Measurements from ENCODE around the gene ADAMTS7.
"Not testable (repeated sequence)": the region's sequence is repeated elsewhere in the genome, so short reads cannot be mapped to it uniquely, and the experiment has no call there.

Gene ADAMTS7

GRCh38 chr15:78758084-78758483 lies 53.2 kb downstream of the ADAMTS7 start:
- H3K27me3 ChIP-seq (ENCODE audit: control insufficient read depth in 3 of 3, insufficient read depth in 3 of 3, low read depth in 1 of 3, low read length in 3 of 3); H3K18ac ChIP-seq (ENCODE audit: low read length); H3K4me2 ChIP-seq (ENCODE audit: insufficient read depth, low read length, poor library complexity, severe bottlenecking); H2BK120ac ChIP-seq (ENCODE audit: low read depth, low read length); H2AK5ac ChIP-seq (ENCODE audit: low read depth, low read length); H3K36me3 ChIP-seq (replicated peaks in 1 of 2; ENCODE audit: control insufficient read depth in 2 of 2, insufficient read depth in 2 of 2, low read length in 2 of 2); H3K14ac ChIP-seq (ENCODE audit: low read length); H3K9ac ChIP-seq (ENCODE audit: low read depth, low read length, poor library complexity); H3K79me1 ChIP-seq (ENCODE audit: low read depth, low read length); H3K4ac ChIP-seq (ENCODE audit: low read length); DNase-seq (ENCODE audit: low spot score); H4K91ac ChIP-seq (ENCODE audit: low read depth, low read length, poor library complexity); H2BK12ac ChIP-seq (ENCODE audit: low read length); H4K8ac ChIP-seq (ENCODE audit: low read depth, low read length); H3K23ac ChIP-seq (ENCODE audit: low read depth, low read length, poor library complexity); H2BK15ac ChIP-seq (ENCODE audit: low read length); H3K4me1 ChIP-seq (ENCODE audit: control insufficient read depth in 2 of 2, insufficient read depth in 1 of 2, low read depth in 1 of 2, low read length in 2 of 2); H3K27ac ChIP-seq (replicated peaks; ENCODE audit: low read length); H3K4me3 ChIP-seq (ENCODE audit: low read length in 2 of 2); H3K9me3 ChIP-seq (replicated peaks in 1 of 2; ENCODE audit: control insufficient read depth in 2 of 2, insufficient read depth in 1 of 2, low read depth in 1 of 2, low read length in 2 of 2); H2AFZ ChIP-seq (ENCODE audit: low read length): not testable (repeated sequence)
- peak overlapping the region; percentile 24 for H2BK5ac ChIP-seq (ENCODE audit: low read length)
- WGBS, 2 donors (ENCODE audit: extremely low coverage in 2 of 2, insufficient read length in 2 of 2, insufficient replicate concordance in 1 of 2) = no CpG with 5 or more reads among the region's 8 CpGs

- Histone ChIP-seq H3K9ac (ENCODE audit: low read depth, low read length, poor library complexity) (no peak overlapping the region), H3K18ac (ENCODE audit: low read length) (no peak overlapping the region), H3K14ac (ENCODE audit: low read length) (no peak overlapping the region), H3K27ac (replicated peaks; ENCODE audit: low read length) (no peak overlapping the region), H3K27me3 (ENCODE audit: control insufficient read depth in 3 of 3, insufficient read depth in 3 of 3, low read depth in 1 of 3, low read length in 3 of 3) (no peaks in the 10 kb centered on the region), H4K91ac (ENCODE audit: low read depth, low read length, poor library complexity) (no peak overlapping the region), H2BK15ac (ENCODE audit: low read length) (no peak overlapping the region), H2BK12ac (ENCODE audit: low read length) (no peak overlapping the region), H3K4me2 (ENCODE audit: insufficient read depth, low read length, poor library complexity, severe bottlenecking) (no peak overlapping the region), H3K4me1 (ENCODE audit: control insufficient read depth in 2 of 2, insufficient read depth in 1 of 2, low read depth in 1 of 2, low read length in 2 of 2) (peaks cover 0 to 2% of the 10 kb centered on the region in 2 donors), H4K8ac (ENCODE audit: low read depth, low read length) (no peak overlapping the region), H2BK120ac (ENCODE audit: low read depth, low read length) (no peak overlapping the region), H2AFZ (ENCODE audit: low read length) (no peak overlapping the region), H3K4ac (ENCODE audit: low read length) (no peak overlapping the region), H3K36me3 (replicated peaks in 1 of 2; ENCODE audit: control insufficient read depth in 2 of 2, insufficient read depth in 2 of 2, low read length in 2 of 2) (no peaks in the 10 kb centered on the region), H2AK5ac (ENCODE audit: low read depth, low read length) (no peak overlapping the region), H3K4me3 (ENCODE audit: low read length in 2 of 2) (no peak overlapping the region), H3K23ac (ENCODE audit: low read depth, low read length, poor library complexity) (no peak overlapping the region), H2BK5ac (ENCODE audit: low read length) (no peak overlapping the region), H3K79me1 (ENCODE audit: low read depth, low read length) (no peaks in the 10 kb centered on the region), H3K9me3 (replicated peaks in 1 of 2; ENCODE audit: control insufficient read depth in 2 of 2, insufficient read depth in 1 of 2, low read depth in 1 of 2, low read length in 2 of 2) (no peaks in the 10 kb centered on the region)
- no CpG with 5 or more reads among the region's 10 CpGs for WGBS, 2 donors (ENCODE audit: extremely low coverage in 2 of 2, insufficient read length in 2 of 2, insufficient replicate concordance in 1 of 2)
- no peak for DNase-seq (ENCODE audit: low spot score)
Observed at GRCh38 chr15:78757636-78757905, 53.7 kb downstream of the ADAMTS7 start.

- H2BK15ac ChIP-seq (ENCODE audit: low read length); H2BK120ac ChIP-seq (ENCODE audit: low read depth, low read length); H3K79me1 ChIP-seq (ENCODE audit: low read depth, low read length); H3K14ac ChIP-seq (ENCODE audit: low read length); H4K8ac ChIP-seq (ENCODE audit: low read depth, low read length); H3K23ac ChIP-seq (ENCODE audit: low read depth, low read length, poor library complexity); H2BK12ac ChIP-seq (ENCODE audit: low read length); H2AFZ ChIP-seq (ENCODE audit: low read length); H3K4me2 ChIP-seq (ENCODE audit: insufficient read depth, low read length, poor library complexity, severe bottlenecking); H3K27me3 ChIP-seq (ENCODE audit: control insufficient read depth in 3 of 3, insufficient read depth in 3 of 3, low read depth in 1 of 3, low read length in 3 of 3); H3K18ac ChIP-seq (ENCODE audit: low read length); H3K4ac ChIP-seq (ENCODE audit: low read length); DNase-seq (ENCODE audit: low spot score); H3K4me1 ChIP-seq (ENCODE audit: control insufficient read depth in 2 of 2, insufficient read depth in 1 of 2, low read depth in 1 of 2, low read length in 2 of 2); H2BK5ac ChIP-seq (ENCODE audit: low read length); H3K9me3 ChIP-seq (replicated peaks in 1 of 2; ENCODE audit: control insufficient read depth in 2 of 2, insufficient read depth in 1 of 2, low read depth in 1 of 2, low read length in 2 of 2); H4K91ac ChIP-seq (ENCODE audit: low read depth, low read length, poor library complexity); H3K4me3 ChIP-seq (ENCODE audit: low read length in 2 of 2); H2AK5ac ChIP-seq (ENCODE audit: low read depth, low read length); H3K36me3 ChIP-seq (replicated peaks in 1 of 2; ENCODE audit: control insufficient read depth in 2 of 2, insufficient read depth in 2 of 2, low read length in 2 of 2); H3K9ac ChIP-seq (ENCODE audit: low read depth, low read length, poor library complexity); H3K27ac ChIP-seq (replicated peaks; ENCODE audit: low read length): not testable (repeated sequence)
- WGBS, 2 donors (ENCODE audit: extremely low coverage in 2 of 2, insufficient read length in 2 of 2, insufficient replicate concordance in 1 of 2) = no CpG with 5 or more reads among the region's 25 CpGs
Observed at GRCh38 chr15:78756781-78757635, 54.3 kb downstream of the ADAMTS7 start.

- H3K14ac ChIP-seq (ENCODE audit: low read length); H3K79me1 ChIP-seq (ENCODE audit: low read depth, low read length); DNase-seq (ENCODE audit: low spot score); H2BK12ac ChIP-seq (ENCODE audit: low read length); H3K9me3 ChIP-seq (replicated peaks in 1 of 2; ENCODE audit: control insufficient read depth in 2 of 2, insufficient read depth in 1 of 2, low read depth in 1 of 2, low read length in 2 of 2); H3K4me3 ChIP-seq (ENCODE audit: low read length in 2 of 2); H3K4me1 ChIP-seq (ENCODE audit: control insufficient read depth in 2 of 2, insufficient read depth in 1 of 2, low read depth in 1 of 2, low read length in 2 of 2); H2BK5ac ChIP-seq (ENCODE audit: low read length); H3K4ac ChIP-seq (ENCODE audit: low read length); H3K18ac ChIP-seq (ENCODE audit: low read length); H3K27me3 ChIP-seq (ENCODE audit: control insufficient read depth in 3 of 3, insufficient read depth in 3 of 3, low read depth in 1 of 3, low read length in 3 of 3); H4K8ac ChIP-seq (ENCODE audit: low read depth, low read length); H2AFZ ChIP-seq (ENCODE audit: low read length); H2BK120ac ChIP-seq (ENCODE audit: low read depth, low read length); H2BK15ac ChIP-seq (ENCODE audit: low read length); H3K36me3 ChIP-seq (replicated peaks in 1 of 2; ENCODE audit: control insufficient read depth in 2 of 2, insufficient read depth in 2 of 2, low read length in 2 of 2); H3K4me2 ChIP-seq (ENCODE audit: insufficient read depth, low read length, poor library complexity, severe bottlenecking); H4K91ac ChIP-seq (ENCODE audit: low read depth, low read length, poor library complexity); H3K27ac ChIP-seq (replicated peaks; ENCODE audit: low read length); H2AK5ac ChIP-seq (ENCODE audit: low read depth, low read length); H3K23ac ChIP-seq (ENCODE audit: low read depth, low read length, poor library complexity); H3K9ac ChIP-seq (ENCODE audit: low read depth, low read length, poor library complexity): not testable (repeated sequence)
- WGBS, 2 donors (ENCODE audit: extremely low coverage in 2 of 2, insufficient read length in 2 of 2, insufficient replicate concordance in 1 of 2) = no CpG with 5 or more reads among the region's 13 CpGs
Observed at GRCh38 chr15:78755900-78756591, 55.2 kb downstream of the ADAMTS7 start.
